ENCODE results near the gene FARS2. TPM values are rescaled to one million over a fixed set of nuclear protein-coding genes. Genes with fewer than 3 reads are reported as not detected.
"Not testable (repeated sequence)": the region's sequence is repeated elsewhere in the genome, so short reads cannot be mapped to it uniquely, and the experiment has no call there.

FARS2 gene
- total RNA-seq, 1 donor, result 29.8 TPM

DNA sequence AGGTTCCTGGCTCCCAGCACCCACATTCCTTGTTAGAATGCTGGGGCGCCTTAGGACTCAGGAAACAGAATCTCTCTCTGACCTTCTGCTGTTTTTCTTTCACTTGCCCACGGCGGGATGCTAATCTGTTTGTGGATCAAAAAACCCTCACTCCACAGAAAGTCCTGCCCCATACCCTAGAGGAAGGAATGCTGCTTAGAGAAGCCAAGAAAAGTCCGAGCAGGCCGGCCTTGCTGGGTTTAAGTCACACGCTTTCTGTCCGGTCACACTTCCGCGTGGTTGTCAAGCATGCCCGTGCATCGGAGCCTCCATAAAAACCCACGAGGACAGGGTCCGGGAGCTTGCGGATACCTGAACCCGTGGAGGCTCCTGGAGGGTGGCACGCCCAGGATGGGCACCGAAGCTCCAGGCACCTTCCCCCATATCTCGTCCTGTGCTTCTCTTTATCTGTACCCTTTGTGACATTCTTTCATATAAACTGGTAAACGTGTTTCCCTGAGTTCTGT is 522.3 kb downstream of the FARS2 start:
- H3K4me3 ChIP-seq (ENCODE audit: low read depth, low read length), result no peak overlapping the region
- DNase-seq (ENCODE audit: low read depth), result no peak
- no peak for TF ChIP-seq CTCF (IDR thresholded peaks at IDR 0.05; ENCODE audit: insufficient read depth, low read depth, low read length)

DNA sequence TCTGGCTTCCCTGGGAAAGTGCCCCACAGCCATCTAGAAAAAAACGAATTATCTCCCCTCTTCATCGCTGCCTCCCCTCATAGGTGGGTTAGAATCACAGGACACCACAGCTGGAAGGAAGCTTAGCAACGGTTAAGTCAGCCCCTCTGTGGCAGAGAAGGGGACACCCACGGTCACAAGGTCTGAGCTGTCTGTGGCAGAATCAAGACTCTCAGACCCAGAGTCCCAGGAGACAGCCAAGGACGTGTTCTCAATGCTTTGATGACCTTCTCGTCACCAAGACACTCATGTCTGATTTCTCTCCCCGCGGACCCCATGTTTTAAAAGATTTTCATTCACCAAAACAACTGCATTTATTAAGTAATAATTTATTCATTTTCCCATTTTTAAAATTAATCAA is 523.9 kb downstream of the FARS2 start:
- no peak for DNase-seq (ENCODE audit: low read depth)
- H3K4me3 ChIP-seq (ENCODE audit: low read depth, low read length), result no peak overlapping the region
- no peak for TF ChIP-seq CTCF (IDR thresholded peaks at IDR 0.05; ENCODE audit: insufficient read depth, low read depth, low read length)

DNA sequence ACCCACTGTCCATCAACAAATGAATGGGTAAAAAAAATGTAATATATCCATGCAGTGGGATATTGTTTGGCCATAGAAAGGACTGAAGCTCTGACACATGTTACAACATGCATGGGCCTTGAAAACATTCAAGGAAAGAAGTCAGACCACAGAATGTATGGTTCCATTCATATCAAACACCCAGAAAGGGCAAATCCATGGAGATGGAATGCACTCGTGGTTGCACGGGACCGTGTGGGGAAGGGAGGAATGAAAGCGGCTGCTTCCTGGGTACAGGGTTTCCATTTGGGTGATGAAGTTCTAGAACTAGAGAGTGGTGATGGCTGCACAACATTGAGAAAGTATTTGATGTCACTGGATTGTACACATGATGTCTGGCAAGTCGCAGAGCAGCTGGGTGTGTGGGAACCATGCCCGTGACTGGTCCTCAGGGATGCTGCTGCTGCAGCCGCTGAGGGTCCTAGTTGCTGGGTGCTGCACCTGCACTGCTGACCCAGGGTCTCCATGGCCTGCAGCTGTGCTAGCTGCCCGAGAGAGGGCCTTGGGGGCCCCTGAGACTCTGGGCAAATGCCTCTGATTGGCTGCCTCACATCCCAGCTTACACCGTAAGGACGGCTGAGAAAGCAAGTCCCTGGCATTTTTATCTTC is 525.1 kb downstream of the FARS2 start:
- no peak for DNase-seq (ENCODE audit: low read depth)
- no peak for TF ChIP-seq CTCF (IDR thresholded peaks at IDR 0.05; ENCODE audit: insufficient read depth, low read depth, low read length)
- no peak overlapping the region for H3K4me3 ChIP-seq (ENCODE audit: low read depth, low read length)

- TF ChIP-seq CTCF (IDR thresholded peaks at IDR 0.05; ENCODE audit: insufficient read depth, low read depth, low read length), result no peak
- DNase-seq (ENCODE audit: low read depth), result no peak
- no peak overlapping the region for H3K4me3 ChIP-seq (ENCODE audit: low read depth, low read length)
Observed at GRCh38 chr6:5786969-5787720, 525.8 kb downstream of the FARS2 start.

- H3K4me3 ChIP-seq (ENCODE audit: low read depth, low read length); DNase-seq (ENCODE audit: low read depth): not testable (repeated sequence)
Observed at GRCh38 chr6:5789426-5789825, 528.1 kb downstream of the FARS2 start.

GRCh38 chr6:5796555-5796954 is 535.2 kb downstream of the FARS2 start:
- not testable (repeated sequence) for DNase-seq (ENCODE audit: low read depth); H3K4me3 ChIP-seq (ENCODE audit: low read depth, low read length)

DNA sequence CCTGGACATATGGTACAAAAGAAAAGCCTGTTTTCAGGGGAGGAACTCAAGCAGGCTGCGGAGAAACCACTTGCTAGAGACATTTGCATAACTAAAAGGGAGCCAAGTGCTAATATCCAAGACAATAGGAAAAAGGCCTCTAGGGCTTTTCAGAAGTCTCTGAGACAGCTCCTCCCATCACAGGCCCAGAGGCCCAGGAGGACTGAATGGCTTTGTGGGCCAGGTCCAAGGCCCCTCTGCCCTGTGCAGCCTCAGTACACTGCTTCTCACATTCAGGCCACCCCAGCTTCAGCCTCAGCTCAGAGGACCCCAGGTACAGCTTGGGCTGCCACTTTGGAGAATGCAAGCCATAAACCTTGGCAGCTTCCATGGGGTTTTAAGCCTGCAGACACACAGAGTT is 545.1 kb downstream of the FARS2 start:
- H3K4me3 ChIP-seq (ENCODE audit: low read depth, low read length); DNase-seq (ENCODE audit: low read depth): not testable (repeated sequence)

DNA sequence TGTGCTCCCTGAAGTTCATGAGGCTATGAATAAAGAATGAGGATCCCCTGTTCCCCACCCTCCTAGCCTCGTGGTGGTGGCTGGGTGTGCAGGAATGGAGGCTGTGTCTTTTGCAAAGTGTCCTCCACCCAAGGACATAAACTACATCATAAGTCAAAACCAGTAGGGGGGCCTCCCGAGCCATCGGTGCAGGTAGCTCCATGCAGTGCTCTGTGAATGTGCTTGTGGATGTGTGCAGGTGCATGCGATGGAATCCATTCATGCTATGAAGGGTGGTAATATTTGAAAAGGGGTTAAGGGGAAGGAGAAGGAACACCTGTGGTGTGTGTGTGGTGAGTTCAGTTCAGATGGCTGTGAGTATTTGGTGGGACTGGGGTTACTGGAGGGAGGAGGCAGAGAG is 548.1 kb downstream of the FARS2 start:
- DNase-seq (ENCODE audit: low read depth), result no peak
- no peak for TF ChIP-seq CTCF (IDR thresholded peaks at IDR 0.05; ENCODE audit: insufficient read depth, low read depth, low read length)
- H3K4me3 ChIP-seq (ENCODE audit: low read depth, low read length), result no peak overlapping the region

Measured in fibroblast of villous mesenchyme (primary cell).